Progenitor cell of endocrine pancreas (in vitro differentiated cells): ENCODE results near the gene CTNNBIP1. TPM values are rescaled to one million over a fixed set of nuclear protein-coding genes. Genes with fewer than 3 reads are reported as not detected.

Experiments
- DNase-seq: peaks from one replicate; pipeline ENCODE4 v3.0.0; 2021; ENCODE audit warnings: low spot score; ENCODE audit not compliant: unreplicated experiment
- H3K27ac Mint-ChIP-seq: 2 replicates; pipeline ENCODE4 v1.8.0; 2021; ENCODE audit warnings: mild to moderate bottlenecking, moderate library complexity, mixed read lengths
- H3K27me3 Mint-ChIP-seq: 2 replicates; pipeline ENCODE4 v1.8.0; 2021; ENCODE audit warnings: mixed read lengths
- H3K36me3 Mint-ChIP-seq: 2 replicates; pipeline ENCODE4 v1.8.0; 2022; ENCODE audit warnings: mixed read lengths; ENCODE audit not compliant: insufficient read depth
- H3K4me1 Mint-ChIP-seq: 2 replicates; pipeline ENCODE4 v1.8.0; 2021; ENCODE audit warnings: low read depth, mixed read lengths
- H3K4me3 Mint-ChIP-seq: 2 replicates; pipeline ENCODE4 v1.8.0; 2021; ENCODE audit warnings: low read depth, mild to moderate bottlenecking, moderate library complexity, mixed read lengths
- H3K9me3 Mint-ChIP-seq: 2 replicates; pipeline ENCODE4 v1.8.0; 2021; ENCODE audit warnings: low read depth, mixed read lengths
- total RNA-seq: library from RNA; stranded (reverse); gene quantifications from 2 replicates; pipeline ENCODE4 v1.2.1, GENCODE V29; 2021
- TF ChIP-seq, protein P1 (sequence below): fragments of 200-600 bp; sonication (generic); IDR thresholded peaks from one replicate; pipeline ENCODE4 v1.5.0; 2021; ENCODE audit warnings: antibody characterized with exemption, mild to moderate bottlenecking; ENCODE audit not compliant: unreplicated experiment

The CTNNBIP1 gene
- total RNA-seq, 1 donor from 2014 or later = 79.9 TPM

DNA sequence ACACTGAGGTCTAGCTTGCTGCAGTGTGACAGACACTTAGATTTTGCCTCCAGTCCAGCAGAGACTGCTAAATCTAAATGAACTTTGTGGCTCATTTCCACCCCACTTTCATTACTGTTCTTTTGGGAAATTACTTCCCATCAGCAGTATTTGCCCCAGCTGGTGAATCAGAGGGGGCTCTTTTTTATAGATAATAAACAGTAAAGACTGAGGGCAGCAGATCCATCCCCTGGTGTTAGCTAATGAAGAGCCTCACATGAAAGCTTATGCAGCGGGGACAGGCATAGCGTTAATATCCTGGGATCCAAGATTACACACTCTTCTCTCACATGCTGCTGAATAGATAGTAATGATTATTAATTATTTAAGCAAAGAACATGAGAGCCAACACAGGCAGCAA is 6.4 kb upstream of the CTNNBIP1 start:
- H3K9me3 Mint-ChIP-seq = no peaks in the 10 kb centered on the region
- peaks cover 15% of the 10 kb centered on the region for H3K4me1 Mint-ChIP-seq
- no peak overlapping the region for H3K27ac Mint-ChIP-seq

DNA sequence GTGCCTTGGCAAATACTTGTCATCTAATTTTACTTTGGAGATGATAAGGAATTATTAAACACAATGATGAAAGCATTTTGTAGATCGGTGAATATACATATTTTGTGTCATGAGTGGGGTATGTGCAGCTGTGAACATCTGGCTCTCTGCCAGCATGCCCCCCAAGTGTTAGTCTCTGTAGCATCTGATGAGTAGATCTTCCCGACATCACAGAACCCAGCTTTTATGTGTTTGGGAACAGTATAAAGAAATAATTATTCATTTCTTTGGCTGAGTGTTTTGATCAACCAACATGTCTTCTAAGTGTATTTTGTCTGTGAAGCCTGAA is 4.5 kb upstream of the CTNNBIP1 start:
- Mint-ChIP-seq H3K27ac (no peak overlapping the region), H3K36me3 (no peaks in the 10 kb centered on the region), H3K27me3 (no peaks in the 10 kb centered on the region), H3K4me3 (no peak overlapping the region), H3K4me1 (peaks cover 21% of the 10 kb centered on the region), H3K9me3 (no peaks in the 10 kb centered on the region)
- TF ChIP-seq, protein P1, sequence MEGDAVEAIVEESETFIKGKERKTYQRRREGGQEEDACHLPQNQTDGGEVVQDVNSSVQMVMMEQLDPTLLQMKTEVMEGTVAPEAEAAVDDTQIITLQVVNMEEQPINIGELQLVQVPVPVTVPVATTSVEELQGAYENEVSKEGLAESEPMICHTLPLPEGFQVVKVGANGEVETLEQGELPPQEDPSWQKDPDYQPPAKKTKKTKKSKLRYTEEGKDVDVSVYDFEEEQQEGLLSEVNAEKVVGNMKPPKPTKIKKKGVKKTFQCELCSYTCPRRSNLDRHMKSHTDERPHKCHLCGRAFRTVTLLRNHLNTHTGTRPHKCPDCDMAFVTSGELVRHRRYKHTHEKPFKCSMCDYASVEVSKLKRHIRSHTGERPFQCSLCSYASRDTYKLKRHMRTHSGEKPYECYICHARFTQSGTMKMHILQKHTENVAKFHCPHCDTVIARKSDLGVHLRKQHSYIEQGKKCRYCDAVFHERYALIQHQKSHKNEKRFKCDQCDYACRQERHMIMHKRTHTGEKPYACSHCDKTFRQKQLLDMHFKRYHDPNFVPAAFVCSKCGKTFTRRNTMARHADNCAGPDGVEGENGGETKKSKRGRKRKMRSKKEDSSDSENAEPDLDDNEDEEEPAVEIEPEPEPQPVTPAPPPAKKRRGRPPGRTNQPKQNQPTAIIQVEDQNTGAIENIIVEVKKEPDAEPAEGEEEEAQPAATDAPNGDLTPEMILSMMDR = no peak
- no peak for DNase-seq

More for the DNA sequence above, 6.4 kb upstream of the CTNNBIP1 start:
- no peak for DNase-seq
- no peaks in the 10 kb centered on the region for H3K27me3 Mint-ChIP-seq
- no peak overlapping the region for H3K4me3 Mint-ChIP-seq
- TF ChIP-seq, protein P1 = no peak
- no peaks in the 10 kb centered on the region for H3K36me3 Mint-ChIP-seq

DNA sequence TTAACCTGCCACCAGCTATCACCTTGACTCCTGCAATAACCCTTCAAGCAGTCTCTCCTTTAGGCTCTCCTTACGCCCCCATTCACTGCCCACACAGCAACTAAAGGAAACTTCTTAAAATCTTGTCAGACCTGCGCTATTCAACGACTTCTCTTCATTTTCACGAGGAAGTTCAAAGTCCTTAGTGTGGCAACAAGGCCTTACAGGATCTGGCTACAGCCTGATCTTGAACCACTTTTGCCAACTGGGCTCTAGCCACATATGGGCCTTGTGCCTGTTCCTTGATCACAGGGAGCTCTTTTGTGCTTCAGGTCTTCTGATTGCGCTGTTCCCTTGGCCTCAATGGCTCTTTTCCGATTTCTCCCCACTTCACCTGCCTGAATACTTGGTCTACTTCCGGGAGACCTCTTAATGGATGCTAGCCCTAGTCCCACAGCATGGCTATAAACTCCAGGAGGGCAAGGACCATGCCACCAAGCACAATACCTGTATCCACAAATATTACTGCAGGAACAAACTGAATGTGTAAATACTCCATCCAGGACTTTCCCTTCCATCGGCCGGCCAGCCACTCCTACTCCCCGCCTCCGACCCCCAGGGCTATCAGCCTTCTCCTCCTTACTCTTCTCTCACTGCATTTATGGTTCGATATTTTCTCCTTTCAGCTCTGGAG is 2.3 kb upstream of the CTNNBIP1 start:
- Mint-ChIP-seq H3K27me3 (no peaks in the 10 kb centered on the region), H3K4me1 (peaks cover 36% of the 10 kb centered on the region), H3K9me3 (no peaks in the 10 kb centered on the region), H3K4me3 (peak overlapping the region; percentile 23), H3K27ac (peak overlapping the region; percentile 57), H3K36me3 (peaks cover 2% of the 10 kb centered on the region)
- no peak for DNase-seq
- TF ChIP-seq, protein P1 = no peak

DNA sequence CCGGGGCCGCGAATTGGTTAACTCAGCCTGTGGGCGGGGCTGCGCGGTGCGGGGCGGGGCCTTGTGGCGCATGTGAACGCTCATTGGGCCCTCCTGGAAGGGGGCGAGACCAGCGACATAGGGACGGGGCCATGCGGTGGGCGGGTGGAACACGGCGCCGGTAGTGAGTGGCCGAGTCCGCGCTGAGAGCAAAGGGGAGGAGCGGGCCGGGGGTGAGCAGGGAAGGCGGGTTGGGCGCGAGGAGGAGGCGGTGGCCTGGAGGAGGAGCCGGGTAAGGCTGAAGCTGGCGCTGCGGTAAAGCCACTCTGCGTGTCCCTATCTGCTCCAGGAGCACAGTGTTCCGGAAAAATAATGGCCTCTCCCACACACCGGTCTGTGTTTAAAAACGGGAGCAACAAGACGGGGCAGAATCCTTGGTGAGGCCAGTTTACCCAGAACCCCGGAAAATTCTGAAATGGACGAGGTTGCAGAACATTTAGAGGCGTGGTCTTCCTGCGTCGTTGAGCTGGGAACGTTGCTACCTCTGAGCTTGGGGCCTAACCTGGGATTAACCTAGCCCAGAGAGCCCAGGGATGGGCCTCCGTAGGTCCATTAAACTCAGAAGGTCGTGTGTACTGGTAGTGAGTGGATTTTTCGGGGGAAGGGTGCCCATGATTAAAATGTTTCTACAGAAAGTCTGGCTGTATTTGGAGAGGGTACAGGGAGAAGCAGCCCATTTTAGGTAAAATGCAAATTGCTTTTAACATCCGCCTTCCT is 532 bp upstream of the CTNNBIP1 start:
- no peaks in the 10 kb centered on the region for H3K9me3 Mint-ChIP-seq
- DNase-seq = peak; percentile 100
- no peaks in the 10 kb centered on the region for H3K27me3 Mint-ChIP-seq
- H3K4me1 Mint-ChIP-seq = peaks cover 41% of the 10 kb centered on the region
- H3K36me3 Mint-ChIP-seq = peaks cover 4% of the 10 kb centered on the region
- peak overlapping the region; percentile 92 for H3K4me3 Mint-ChIP-seq
- peak overlapping the region; percentile 99 for H3K27ac Mint-ChIP-seq
- TF ChIP-seq, protein P1 = no peak

DNA sequence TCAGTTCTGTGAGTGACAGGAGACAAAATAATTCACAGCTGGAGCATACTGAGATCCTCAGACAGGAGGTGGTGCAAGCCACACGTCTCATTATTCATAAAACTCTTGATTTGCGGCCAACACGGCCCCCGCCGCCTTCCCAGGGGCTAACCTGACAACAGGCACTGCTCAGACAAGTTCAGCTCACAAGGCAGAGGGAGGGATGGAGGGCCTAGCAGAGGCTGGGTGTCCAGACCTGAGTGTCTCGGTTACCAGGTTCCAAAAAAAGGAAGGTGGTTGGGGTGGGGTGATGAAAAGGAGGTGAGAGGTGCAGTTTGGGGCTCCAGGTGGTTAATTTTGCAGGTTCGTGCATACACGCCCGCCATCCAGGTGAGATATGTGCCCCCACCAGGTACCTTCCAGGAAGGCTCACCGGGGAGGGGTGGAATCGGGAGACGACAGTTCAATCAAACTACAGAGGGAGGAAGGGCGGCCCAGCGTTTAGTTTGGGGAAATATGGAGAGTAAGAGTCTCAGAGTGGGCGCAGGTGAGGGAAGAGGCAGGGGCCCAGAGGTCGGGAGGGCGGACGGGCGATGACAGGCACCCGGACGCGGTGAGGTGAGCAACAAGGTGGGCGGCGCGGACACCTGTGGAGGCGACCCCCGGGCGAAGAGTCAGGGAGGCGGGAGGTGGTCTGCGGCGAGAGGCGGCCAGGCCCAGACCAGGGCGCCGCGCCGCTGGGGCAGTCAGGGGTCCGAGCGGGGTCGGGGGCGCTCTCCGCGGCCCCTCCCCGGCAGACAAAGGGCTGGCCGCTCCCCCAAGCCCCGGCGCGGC is 629 bp downstream of the CTNNBIP1 start:
- no peaks in the 10 kb centered on the region for H3K27me3 Mint-ChIP-seq
- no peaks in the 10 kb centered on the region for H3K9me3 Mint-ChIP-seq
- H3K4me3 Mint-ChIP-seq = peak overlapping the region; percentile 99
- H3K36me3 Mint-ChIP-seq = peaks cover 4% of the 10 kb centered on the region
- DNase-seq = peak; percentile 29
- H3K27ac Mint-ChIP-seq = peak overlapping the region; percentile 97
- H3K4me1 Mint-ChIP-seq = peaks cover 42% of the 10 kb centered on the region
- TF ChIP-seq, protein P1 = no peak
